ENCODE data around the gene KIAA1614.

DNA sequence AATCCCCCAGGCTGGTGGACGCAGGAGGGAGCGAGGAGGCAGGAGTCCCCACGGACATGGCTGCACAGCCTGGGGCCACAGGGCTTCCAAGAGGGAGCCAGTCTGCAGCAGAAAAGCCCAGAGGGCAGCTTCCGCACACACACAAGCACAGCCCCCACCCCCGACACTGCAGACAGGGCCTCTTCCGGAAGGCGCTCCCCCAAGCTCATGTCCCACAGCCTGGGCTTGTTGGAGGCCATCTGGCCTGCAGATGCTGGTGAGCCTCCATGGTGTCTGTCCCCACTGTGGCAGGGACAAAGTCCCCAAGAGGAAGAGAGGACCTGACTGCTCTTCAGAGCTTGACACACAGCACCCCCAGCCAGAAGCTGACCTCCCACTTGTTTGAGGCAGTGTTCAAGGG, 13.4 kb upstream of the KIAA1614 start:
- TF ChIP-seq, protein P1, sequence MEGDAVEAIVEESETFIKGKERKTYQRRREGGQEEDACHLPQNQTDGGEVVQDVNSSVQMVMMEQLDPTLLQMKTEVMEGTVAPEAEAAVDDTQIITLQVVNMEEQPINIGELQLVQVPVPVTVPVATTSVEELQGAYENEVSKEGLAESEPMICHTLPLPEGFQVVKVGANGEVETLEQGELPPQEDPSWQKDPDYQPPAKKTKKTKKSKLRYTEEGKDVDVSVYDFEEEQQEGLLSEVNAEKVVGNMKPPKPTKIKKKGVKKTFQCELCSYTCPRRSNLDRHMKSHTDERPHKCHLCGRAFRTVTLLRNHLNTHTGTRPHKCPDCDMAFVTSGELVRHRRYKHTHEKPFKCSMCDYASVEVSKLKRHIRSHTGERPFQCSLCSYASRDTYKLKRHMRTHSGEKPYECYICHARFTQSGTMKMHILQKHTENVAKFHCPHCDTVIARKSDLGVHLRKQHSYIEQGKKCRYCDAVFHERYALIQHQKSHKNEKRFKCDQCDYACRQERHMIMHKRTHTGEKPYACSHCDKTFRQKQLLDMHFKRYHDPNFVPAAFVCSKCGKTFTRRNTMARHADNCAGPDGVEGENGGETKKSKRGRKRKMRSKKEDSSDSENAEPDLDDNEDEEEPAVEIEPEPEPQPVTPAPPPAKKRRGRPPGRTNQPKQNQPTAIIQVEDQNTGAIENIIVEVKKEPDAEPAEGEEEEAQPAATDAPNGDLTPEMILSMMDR (IDR thresholded peaks at IDR 0.05; ENCODE audit: low read depth, low read length), result no peak
- no peak for TF ChIP-seq EZH2phosphoT487 (IDR thresholded peaks at IDR 0.05; ENCODE audit: low read depth)
